Stimulated activated CD8-positive, alpha-beta memory T cell treated with anti-CD3 and anti-CD28 coated beads, Interleukin-15, amount 100 ng/mL, for 1 hour (primary cell): ENCODE results near the gene SLC49A3.
"Not testable (repeated sequence)": the region's sequence is repeated elsewhere in the genome, so short reads cannot be mapped to it uniquely, and the experiment has no call there.

ENCODE experiments used
- DNase-seq: peaks from one replicate; pipeline ENCODE4 v3.0.0-alpha.2; 2020; ENCODE audit warnings: low read depth

SLC49A3 gene

DNA sequence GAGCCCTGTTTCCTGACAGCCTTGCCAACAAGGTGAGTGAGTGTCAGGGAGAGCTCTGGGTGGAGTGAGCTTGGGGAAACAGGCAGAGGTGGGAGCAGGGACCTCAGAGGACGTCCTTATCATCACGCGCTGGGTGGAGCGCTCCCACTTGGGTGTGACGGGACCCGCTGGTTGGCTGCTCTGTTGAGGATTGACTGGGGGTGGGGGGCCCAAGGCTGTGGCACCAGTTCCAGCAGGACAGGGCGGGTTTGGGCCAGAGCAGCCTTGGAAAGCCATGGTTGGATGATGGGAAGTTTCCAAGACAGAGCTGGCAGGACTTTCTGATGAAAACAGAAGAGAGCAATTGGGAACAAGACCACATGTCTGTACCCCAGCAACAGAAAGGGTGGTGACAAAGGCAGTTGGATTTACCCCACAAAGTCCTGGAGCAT lies 13.7 kb upstream of the SLC49A3 start:
- DNase-seq: no peak

DNA sequence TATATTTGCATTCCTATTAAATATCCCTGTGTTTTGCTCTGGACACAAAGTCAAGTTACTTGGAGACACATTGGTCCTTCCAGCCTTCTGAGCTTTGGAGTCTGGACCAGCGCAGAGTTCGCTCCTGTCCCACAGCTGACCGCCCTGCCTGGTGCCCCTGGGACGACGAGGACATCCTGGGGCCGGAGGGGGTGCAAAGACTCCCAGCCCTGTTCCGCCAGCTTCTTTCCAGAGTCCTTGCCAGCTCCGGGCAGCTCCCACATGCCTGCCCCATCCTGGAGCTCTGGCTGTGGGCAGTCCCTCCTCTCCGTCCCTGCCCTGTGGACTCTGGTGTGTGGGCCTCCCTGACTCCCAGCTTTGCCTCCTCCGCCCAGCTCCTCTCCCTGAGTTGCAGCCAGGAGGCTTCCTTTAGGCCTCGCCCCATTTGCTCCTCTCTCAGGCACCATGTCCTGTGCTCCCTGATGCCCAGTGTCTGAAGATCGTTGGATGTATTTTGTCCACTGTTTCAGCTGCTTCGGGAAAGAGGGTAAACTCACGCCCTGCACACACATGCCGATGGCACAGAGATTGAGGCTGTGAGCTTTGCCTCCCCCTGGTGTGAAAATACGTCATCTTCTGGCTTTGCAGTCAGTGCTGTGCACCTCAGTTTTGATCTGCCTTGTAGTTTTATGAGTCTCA lies 11.8 kb upstream of the SLC49A3 start:
- no peak for DNase-seq

DNA sequence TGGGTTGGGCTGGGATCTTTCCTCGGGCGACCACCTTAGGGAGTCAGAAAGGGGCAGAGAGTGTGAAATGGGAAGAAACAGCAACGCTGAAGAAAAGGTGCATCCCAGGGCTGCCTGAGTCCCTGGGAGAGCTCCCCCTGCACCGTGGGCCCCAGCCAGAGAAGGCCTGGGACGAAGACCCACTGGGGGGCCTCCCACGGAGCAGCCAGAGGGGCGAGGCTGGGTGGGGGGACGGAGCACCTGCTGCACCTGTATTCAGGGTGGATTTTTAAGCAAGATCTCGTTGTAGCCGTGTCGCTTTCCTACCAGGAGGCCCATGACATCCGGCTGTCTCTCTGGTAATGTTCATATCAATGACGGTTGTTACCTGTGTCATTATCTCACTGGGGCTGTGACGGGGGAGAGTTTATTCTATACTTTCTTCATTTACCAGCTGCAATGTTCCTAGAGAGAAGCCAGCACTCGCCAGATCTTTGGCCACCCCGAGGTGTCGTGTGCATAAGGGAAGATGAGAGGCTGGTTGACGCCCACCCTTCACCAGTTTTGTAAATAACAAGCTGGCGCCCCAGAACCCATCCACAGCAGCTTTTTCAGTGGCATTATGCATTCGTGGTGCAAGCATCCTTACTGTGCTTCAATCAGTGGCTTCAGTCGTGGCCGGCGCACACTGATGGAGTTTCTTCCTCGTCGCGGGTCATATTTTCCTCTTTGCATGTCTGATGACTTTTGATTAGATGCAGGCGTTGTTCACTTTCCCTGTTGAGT lies 11.0 kb upstream of the SLC49A3 start:
- DNase-seq: no peak

DNA sequence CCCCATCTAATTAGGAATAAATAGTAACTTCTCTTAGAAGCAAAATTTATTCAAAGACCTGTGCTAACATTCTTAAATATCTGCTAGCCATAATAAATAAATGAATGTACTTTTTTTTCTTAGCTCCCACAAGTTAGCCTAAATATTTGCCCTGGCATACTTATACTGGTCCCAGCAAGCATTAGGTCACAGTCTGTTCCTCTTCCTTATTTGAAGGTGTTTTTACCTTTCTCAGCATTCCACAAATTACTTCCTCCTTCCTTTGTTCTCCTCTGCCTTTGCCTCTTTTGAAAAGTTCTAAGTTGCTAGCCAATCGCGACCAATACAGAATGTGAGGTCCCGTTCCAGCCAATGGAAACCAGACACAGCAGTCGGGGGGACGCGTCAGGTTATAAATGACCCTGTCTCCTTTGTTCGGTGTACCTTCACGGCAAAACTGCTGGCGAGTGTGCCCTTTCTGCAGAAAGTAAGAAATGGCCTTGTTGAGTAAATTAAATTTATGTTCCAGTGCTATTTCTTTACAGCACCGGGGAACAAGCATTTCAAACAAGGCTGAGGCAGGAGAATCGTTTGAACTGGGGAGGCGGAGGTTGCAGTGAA lies 5.5 kb upstream of the SLC49A3 start:
- not testable (repeated sequence) for DNase-seq

DNA sequence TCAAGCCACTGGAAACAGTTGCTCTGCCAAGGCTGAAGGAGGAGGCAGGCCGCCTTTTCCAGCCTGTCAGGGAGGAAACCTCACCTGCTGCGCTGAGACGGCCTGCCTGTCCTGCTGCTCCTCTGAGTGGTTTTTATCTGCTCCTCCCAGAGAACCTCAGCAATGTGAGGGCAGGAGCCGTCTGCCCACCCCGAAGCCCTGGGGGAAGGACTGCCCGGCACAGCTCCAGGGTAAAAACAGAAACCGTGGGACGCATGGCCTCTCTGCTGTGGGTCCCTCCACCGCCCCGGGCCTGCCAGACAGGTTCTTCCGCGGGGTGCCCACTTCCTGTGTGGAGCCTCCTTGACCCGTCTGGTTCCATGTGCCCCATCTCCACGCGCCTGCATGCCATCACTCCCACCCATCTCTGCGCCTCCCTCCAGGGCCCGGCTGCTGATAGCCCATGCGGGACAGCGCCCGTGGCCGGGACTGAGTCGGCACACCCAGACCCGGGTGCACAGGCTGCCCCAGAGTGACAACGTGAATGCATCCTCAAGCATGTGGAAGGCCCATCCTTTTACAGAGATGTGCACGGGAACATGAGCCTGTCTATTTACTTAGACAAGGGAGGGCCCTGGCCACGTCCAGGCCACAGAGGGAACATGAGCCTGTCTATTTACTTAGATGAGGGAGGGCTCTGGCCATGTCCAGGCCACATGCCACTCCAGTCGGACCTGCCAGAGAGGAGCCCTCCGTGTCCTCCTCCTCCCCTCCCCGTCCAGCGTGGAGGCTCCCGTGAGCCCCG lies 4.0 kb upstream of the SLC49A3 start:
- no peak for DNase-seq

DNA sequence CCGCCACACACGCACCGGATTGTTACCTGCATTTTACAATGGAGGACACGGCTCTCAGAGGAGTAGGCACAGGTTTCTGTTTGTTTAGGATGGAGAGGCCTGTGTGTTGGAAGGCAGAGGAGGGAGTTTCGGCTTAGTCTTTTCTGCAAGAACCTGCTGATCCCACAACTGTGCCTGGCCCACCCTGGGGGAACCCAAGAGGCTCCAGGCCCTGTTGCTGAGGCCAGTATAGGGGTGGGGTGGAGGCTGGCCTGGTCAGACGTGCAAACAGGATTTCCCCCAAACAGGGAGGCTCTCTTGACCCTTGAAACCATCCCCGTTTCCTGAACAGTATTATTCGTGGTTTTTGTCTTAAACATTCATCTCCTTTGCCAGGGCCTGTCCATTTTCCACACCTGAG lies 772 bp upstream of the SLC49A3 start:
- DNase-seq: no peak

DNA sequence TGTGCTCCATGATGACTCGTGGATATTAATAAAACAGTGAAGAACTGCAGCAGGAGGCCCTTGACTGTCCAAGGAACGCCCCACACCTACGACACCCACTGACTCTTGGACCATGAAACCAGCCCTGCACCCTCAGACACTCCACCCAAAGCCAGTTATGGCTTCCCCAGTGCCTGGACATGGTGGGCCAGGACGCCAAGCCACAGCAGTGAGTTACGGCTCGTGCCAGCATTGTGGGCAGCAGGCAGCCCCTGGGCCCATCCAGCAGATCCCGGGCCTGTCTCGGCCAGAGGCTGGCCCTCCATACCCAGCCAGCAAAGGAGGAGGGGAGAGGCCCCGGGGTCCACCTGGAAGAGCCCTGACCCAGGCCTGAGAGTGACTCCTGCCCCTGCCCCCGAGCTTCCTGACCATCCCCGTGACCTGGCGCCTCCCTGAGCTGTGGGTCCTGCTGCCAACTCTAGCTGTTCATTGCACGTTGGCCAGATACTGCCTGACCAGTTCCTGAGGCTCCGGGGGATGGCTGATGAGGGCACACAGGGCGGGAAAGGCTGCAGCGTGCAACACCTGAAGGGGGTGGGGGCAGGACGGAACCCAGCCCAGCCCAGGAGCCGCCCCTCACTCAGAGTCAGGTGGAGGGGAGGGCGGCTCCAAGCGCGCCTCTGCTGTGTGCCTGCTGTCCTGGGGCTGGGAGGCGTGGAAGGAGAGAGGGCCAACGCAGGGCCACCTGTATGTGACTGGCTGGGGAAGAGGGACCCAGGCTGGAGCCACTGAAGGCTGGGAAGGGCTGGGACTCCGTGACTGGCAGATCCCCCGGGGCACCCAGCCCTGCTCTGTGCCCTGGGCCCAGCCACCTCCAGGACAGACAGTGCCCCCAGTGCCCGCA lies 739 bp downstream of the SLC49A3 start:
- DNase-seq: no peak

DNA sequence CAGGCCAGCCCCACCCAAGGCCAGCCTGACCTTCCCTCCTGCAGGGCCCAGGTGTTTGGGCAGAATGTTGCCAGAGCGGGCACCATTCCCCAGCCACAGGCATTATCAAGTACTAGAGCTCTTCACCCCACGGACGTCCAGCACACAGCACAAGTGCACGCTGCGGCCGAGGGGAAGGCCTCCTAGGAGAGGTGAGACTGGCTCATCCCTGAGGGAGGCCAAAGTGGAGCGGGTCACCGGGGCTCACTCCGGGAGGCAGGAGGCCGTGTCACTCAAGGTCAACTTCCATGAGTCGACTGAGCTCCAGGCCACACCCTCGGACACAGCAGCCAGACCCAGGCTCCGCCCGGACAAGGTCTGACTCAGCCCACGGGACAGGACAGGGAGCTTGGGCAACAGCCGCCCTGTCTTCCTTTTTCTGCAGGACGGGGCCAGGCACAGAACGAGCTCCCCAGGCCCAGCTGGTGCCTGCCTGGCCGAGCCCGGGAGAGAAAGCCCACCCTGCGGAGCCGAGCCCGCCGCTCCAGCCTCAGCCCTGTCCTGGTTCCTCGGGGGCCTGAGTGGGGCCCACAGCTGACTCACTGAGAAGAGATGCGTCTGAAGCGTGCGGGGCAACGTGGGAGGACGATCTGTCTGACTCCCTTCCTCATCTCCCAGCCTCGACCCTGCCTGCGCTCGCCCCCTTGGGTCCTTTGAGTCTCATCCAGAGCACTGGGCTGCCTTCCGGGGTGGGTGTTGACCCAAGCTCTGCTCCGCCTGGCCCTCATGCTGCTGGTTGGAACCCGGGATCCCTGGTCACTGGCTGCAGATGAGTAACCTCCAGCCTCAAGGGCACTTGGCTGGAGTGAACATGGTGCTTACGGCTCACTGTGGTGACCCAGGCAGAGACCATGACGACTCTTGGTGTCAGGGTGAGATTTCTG lies 1.6 kb downstream of the SLC49A3 start:
- DNase-seq: no peak

DNA sequence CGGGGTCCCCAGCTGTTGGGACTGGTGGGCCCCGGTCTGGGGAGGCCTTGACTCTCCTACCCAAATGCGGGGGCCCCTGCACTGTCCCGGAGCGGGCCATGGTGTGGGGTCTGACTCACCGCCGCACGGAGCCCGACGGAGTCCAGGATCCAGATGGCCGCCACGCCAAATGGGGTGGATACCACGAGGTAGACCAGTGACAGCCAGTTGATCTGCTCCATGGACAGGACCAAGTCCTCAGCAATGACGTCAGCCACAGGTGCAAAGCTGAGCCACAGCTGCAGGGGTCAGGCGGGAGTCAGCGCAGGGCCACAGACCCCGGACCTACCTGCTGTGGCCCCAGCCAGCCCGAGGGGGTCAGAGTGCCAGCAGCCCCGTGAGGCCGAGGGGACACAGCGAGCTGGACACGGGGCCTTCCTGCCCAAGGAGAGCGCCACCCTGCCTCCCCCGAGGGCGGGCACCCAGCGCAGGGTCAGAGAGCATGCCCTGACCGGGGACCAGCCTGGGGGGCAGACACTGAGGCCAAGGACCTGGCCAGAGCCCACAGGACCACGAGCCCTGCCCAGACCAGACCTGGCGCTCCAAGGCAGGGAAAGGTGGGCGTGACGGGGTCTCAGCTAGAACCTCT lies 2.4 kb downstream of the SLC49A3 start:
- DNase-seq: no peak

DNA sequence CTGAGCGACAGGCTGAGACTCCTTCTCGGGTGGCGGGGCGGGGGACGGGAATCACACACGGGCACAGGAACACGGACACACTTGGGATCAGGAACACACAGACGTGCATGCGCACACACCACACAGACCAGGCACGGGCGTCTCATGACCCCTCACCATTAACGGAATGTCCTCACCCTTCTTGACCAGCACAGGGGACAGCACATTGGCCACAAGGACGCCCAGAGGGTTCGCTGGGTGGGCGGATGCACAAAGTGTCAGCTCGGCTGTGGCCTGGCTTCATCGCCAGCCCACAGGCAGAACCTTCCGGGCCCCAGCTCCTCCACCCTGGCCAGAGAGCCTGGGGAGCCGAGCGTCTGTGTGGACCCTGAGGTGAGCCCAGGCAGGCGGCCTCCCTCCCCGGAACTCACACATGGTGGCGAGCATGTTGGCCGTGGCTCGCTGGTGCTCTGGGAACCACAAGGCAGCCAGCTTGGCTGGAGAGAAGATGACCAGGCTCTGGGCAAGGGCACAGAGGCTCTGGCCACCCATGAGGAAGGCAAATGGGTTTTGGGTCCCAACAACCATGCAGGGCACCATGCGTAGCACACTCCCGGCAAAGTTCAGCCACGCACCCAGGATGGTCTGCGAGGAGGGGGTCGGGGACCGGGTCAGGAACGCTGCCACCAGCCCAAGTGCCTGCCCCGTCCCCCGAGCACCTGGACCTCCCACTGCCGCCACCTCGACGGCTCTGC lies 3.1 kb downstream of the SLC49A3 start:
- DNase-seq: no peak

DNA sequence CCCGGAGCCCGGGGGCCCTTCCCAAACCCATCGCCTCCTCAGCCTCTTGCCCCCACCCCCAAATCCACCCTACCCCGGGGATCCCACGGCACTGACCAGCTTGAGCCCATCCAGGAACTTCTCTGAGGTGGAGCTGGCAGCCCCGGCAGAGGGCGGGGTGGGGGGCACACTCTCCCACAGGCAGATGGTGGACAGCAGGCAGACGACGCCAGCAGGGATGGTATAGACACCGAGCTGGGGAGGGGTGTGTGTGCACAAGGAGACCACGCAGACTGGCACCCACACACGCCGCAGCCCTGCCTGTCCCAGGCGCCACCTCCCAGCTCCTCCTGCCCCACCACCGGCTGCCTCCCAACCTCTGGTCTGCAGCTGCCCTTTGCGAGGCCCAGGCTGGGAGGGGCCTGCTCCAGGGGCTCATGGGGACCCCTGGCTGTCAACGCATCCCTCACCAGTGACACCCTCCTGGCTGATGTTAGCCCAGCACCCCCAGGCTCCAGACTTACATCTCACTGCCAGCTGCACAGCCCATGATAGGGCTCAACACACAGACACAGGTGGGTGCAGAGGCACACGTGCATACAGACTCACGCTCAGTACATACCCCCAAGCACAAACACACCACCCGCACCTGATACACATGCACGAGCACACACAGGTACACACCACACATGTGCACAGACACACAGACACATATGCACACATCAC lies 4.2 kb downstream of the SLC49A3 start:
- no peak for DNase-seq

DNA sequence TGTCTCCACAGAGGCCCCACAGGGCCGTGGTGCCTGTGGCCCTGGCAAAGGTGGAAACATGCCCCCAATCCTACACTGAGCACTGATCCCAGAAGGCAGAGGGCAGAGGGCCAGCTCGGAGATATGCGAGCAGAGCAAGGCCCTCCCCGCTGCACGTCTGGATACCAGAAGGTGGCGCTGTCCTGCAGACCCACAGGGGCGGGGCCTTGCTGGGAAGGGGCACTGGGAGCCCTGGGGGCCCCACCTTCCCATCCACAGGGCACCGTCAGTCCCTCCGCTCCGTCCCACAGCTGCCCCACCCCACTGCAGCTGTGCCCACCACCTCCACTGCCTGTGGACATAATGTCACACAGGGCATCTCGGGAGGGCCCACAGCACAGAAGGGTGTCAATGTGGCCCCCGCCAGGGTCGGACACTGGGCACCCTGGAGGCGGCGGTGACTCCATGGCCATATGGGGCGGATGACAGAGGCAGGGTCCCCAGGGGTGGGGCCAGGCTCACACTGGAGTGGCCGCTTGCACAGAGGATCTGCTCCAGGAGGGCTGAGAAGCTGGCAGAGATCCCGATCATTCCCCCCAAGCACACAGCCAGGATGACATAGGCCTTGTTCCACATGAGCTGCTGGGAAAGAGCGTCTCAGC lies 4.8 kb downstream of the SLC49A3 start:
- DNase-seq: no peak

DNA sequence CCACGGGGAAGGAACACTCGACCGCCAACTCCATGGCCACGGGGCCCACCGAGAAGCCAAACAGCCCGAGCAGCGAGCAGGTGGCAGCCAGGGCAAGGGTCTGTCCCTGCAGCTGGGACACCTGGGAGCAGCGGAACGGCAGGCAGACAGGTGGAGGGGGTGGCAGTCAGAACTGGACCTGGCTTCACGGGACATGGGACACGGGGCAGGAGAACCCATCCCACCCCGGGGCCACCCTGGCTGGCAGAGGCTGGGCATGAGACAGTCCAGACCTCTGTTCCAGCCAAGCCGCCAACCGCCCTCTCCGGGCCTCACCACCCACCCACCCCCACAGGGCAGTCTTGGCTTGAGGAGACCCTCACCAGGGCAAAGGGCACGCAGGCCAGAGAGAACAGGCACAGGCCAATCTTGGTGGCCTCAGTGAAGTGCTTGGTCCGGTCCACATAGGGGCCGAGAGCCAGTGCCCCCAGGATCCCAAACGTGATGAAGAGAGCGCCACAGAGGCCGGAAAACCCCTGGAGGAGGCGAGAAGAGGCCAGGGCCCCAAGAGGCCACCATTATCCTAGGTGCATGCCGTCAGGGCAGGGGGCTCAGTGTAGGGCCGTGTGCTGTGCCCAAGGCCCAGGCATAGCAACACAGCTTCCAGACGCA lies 5.6 kb downstream of the SLC49A3 start:
- no peak for DNase-seq

DNA sequence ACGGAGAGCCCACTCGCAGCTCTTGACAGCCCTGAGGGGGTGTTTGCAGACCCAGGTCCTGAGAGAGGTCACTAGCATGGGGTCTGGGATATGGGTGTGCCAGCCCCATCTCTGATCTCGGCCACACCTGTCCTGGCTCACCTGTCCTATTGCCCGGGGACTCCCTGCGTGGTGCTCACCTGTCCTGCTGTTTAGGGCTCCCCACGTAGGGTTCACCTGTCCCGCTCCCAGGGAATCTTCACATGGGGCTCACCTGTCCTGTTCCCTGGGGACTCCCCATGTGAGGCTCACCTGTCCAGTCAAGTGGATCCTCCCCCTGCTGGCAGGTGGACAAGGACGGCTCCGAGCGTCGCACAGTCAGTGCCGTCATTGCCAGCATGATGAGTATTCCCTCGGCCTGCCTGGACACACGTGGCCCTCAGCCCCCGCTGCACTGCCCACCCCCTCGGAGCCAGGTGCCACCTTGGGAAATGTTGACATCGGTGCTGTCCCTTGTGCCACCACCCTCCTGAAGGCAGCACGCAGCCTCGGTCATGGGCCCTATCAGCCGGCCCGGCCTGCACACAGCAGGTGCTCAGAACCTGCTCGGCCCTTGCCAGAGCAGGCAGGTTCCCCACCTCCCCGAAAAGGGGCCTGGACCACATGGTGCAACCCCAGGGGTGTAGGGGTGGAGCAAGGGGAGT lies 6.3 kb downstream of the SLC49A3 start:
- no peak for DNase-seq

DNA sequence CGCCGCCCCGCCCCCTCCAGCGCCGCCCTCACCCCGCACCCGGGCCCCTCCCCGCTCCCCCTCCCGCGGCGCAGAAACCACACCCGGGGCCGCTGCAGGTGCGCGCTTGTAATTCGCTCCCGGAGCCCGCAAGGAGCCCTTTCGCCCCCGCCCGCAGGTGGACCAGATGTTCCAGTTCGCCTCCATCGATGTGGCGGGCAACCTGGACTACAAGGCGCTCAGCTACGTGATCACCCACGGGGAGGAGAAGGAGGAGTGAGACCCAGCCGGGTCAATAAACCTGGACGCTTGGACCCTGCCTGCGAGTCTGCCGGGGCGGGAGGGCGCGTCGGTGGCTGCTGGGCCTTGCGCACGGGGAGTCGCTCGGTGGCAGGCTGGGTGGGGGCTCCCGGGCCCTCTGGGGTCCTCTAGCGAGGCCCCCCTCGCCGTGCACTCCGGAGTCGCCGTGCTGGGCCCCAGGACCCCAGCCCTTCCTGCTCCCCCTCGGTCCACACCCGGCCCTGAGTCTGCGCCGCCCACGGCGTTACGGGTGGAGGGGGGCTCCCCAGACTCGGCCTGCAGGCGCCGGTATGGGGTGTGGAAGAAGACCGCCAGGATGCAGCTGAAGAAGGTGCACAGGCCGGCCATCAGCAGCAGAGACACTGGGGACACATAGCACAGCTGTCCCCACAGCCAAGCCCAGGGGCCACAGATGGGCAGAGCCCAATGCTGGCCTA lies 7.1 kb downstream of the SLC49A3 start:
- DNase-seq: no peak

DNA sequence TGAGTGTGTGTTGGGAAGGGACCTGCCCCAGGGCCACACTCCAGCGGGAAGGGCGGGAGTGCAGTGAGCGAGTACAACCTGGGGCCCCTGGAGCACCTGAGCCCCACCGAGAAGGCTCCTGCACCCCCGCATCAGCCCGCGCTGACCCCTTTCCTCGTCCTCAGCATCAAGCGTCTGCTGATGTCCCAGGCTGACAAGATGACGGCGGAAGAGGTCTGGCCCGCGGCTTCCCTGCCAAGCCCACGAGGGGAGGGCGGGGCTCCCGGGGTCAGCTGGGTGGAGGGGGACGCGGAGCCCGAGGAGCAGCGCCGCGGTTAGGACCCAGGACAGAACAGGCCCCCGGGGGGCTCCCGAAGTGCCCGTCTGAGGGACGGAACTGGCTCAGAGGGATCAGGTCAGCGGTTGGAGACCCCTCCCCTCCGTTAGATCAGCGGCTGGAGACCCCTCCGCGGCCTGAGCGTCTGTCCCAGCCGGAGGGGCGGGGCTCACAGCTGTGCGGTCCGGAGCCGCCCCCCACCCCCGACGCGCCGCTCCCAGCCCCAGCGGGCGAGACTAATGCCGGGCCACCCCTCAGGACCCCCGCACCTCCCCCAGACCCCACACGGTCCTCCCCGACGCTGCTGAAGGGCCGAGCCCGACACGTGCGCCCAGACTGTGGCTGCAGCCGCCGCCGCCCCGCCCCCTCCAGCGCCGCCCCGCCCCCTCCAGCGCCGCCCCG lies 7.9 kb downstream of the SLC49A3 start:
- DNase-seq: no peak
